Erythroblast (primary cell): Measurements from ENCODE around the gene APOA4.

ENCODE experiments used
- DNase-seq, 2 experiments: peaks; one replicate each; lab custom pipeline; 2025; lab: John Stamatoyannopoulos, UW
- GATA1 ChIP-seq: IDR thresholded peaks from 2 replicates; pipeline ENCODE4 v1.6.1; 2011; ENCODE audit warnings: low read depth, mild to moderate bottlenecking, control low read depth, low read length, moderate library complexity
- POLR2A ChIP-seq: IDR thresholded peaks from 2 replicates; pipeline ENCODE4 v1.6.1; 2011; ENCODE audit warnings: mild to moderate bottlenecking, low read length

APOA4 gene

GRCh38 chr11:116823031-116823843, at the start of gene APOA4:
APOA4 (minus strand) TSS chr11:116823304; CDS start chr11:116823191, 113 bp downstream.
- TF ChIP-seq GATA1 (no peak), POLR2A (no peak)
- DNase-seq, result no peak

GRCh38 chr11:116871248-116871647, 48.1 kb upstream of the APOA4 start:
- TF ChIP-seq POLR2A, result no peak
- no peak for TF ChIP-seq GATA1
- no peak for DNase-seq

GRCh38 chr11:116870054-116870453, 47.0 kb upstream of the APOA4 start:
- TF ChIP-seq POLR2A, result no peak
- no peak for DNase-seq

- DNase-seq, result no peak
- TF ChIP-seq POLR2A (no peak), GATA1 (no peak)
Measured at GRCh38 chr11:116869610-116870009, 46.5 kb upstream of the APOA4 start.

- TF ChIP-seq POLR2A, result no peak
- no peak for TF ChIP-seq GATA1
- DNase-seq, result no peak
Measured at GRCh38 chr11:116868066-116868465, 45.0 kb upstream of the APOA4 start.

- no peak for TF ChIP-seq GATA1
- no peak for TF ChIP-seq POLR2A
Measured at GRCh38 chr11:116867619-116868018, 44.5 kb upstream of the APOA4 start.

GRCh38 chr11:116866804-116867455, 43.8 kb upstream of the APOA4 start:
- no peak for TF ChIP-seq POLR2A
- TF ChIP-seq GATA1, result no peak
- DNase-seq, result no peak

More at GRCh38 chr11:116867619-116868018, 44.5 kb upstream of the APOA4 start:
- no peak for DNase-seq

GRCh38 chr11:116865696-116866095, 42.6 kb upstream of the APOA4 start:
- DNase-seq, result no peak
- TF ChIP-seq GATA1, result no peak
- no peak for TF ChIP-seq POLR2A

- no peak for DNase-seq
Measured at GRCh38 chr11:116864531-116864930, 41.4 kb upstream of the APOA4 start.

GRCh38 chr11:116862951-116863350, 39.8 kb upstream of the APOA4 start:
- no peak for TF ChIP-seq POLR2A
- TF ChIP-seq GATA1, result no peak
- no peak for DNase-seq

More at GRCh38 chr11:116864531-116864930, 41.4 kb upstream of the APOA4 start:
- TF ChIP-seq POLR2A, result no peak
- TF ChIP-seq GATA1, result no peak

- DNase-seq, result no peak
- no peak for TF ChIP-seq GATA1
- no peak for TF ChIP-seq POLR2A
Measured at GRCh38 chr11:116862185-116862584, 39.1 kb upstream of the APOA4 start.

- no peak for DNase-seq
- TF ChIP-seq GATA1, result no peak
- no peak for TF ChIP-seq POLR2A
Measured at GRCh38 chr11:116861539-116861938, 38.4 kb upstream of the APOA4 start.

GRCh38 chr11:116860303-116860702, 37.2 kb upstream of the APOA4 start:
- DNase-seq, result no peak
- no peak for TF ChIP-seq POLR2A
- no peak for TF ChIP-seq GATA1

GRCh38 chr11:116859175-116859574, 36.1 kb upstream of the APOA4 start:
- no peak for DNase-seq

More at GRCh38 chr11:116859175-116859574, 36.1 kb upstream of the APOA4 start:
- no peak for TF ChIP-seq POLR2A
- TF ChIP-seq GATA1, result no peak
